DND-41 (cell line): Measurements from ENCODE around the gene PTPRR.

ENCODE experiments used
- ATAC-seq: fragments of 200-7000 bp; cut with Tn5 transposase; 3 replicates; pipeline ENCODE4 v1.9.1; 2021; ENCODE audit warnings: low read depth; ENCODE audit not compliant: insufficient read depth
- DNase-seq: peaks from one replicate; pipeline ENCODE4 v3.0.0-alpha.2; 2020
- H2AFZ ChIP-seq: 2 replicates; pipeline ENCODE4 v1.6.0; 2012; ENCODE audit warnings: low read depth, low read length
- H3K27ac ChIP-seq: 2 replicates; pipeline ENCODE4 v1.5.1; 2012; ENCODE audit warnings: low read length, inconsistent platforms
- H3K27me3 ChIP-seq: fragments of 200-600 bp; sonication (generic); 2 replicates; pipeline ENCODE4 v1.6.0; 2012; ENCODE audit warnings: low read length, mild to moderate bottlenecking, inconsistent platforms; ENCODE audit not compliant: insufficient read depth, poor library complexity
- H3K36me3 ChIP-seq: 2 replicates; pipeline ENCODE4 v1.5.1; 2012; ENCODE audit warnings: low read length, inconsistent platforms; ENCODE audit not compliant: insufficient read depth
- H3K4me1 ChIP-seq: 2 replicates; pipeline ENCODE4 v1.5.1; 2012; ENCODE audit warnings: mild to moderate bottlenecking, low read length; ENCODE audit not compliant: insufficient read depth
- H3K4me2 ChIP-seq: 2 replicates; pipeline ENCODE4 v1.6.0; 2012; ENCODE audit warnings: mild to moderate bottlenecking, moderate library complexity, low read length, inconsistent platforms; ENCODE audit not compliant: insufficient read depth
- H3K4me3 ChIP-seq, 2 experiments: fragments of 200-600 bp in 1 of 2; shearing (Covaris generic) in 1 of 2; 2 replicates each; pipeline ENCODE4 v1.5.1; 2012 to 2016; ENCODE audit warnings: inconsistent platforms in 2 of 2, low read length in 2 of 2, mild to moderate bottlenecking in 2 of 2, low read depth in 1 of 2, moderate library complexity in 1 of 2
- H3K79me2 ChIP-seq: 2 replicates; pipeline ENCODE4 v1.6.0; 2012; ENCODE audit warnings: low read length, inconsistent platforms; ENCODE audit not compliant: insufficient read depth
- H3K9ac ChIP-seq: 2 replicates; pipeline ENCODE4 v1.6.0; 2012; ENCODE audit warnings: low read depth, mild to moderate bottlenecking, inconsistent platforms, low read length, moderate library complexity
- H3K9me3 ChIP-seq: 2 replicates; pipeline ENCODE4 v1.5.1; 2012; ENCODE audit warnings: low read length, moderate library complexity, mild to moderate bottlenecking, inconsistent platforms; ENCODE audit not compliant: insufficient read depth, severe bottlenecking
- H4K20me1 ChIP-seq: 2 replicates; pipeline ENCODE4 v1.6.0; 2012; ENCODE audit warnings: low read length; ENCODE audit not compliant: insufficient read depth
- EZH2 ChIP-seq: IDR thresholded peaks from 3 replicates; pipeline ENCODE4 v1.6.1; 2012; ENCODE audit warnings: borderline replicate concordance, low read depth, mild to moderate bottlenecking, moderate library complexity, low read length, inconsistent platforms; ENCODE audit not compliant: severe bottlenecking
- TF ChIP-seq, protein P1 (sequence below): IDR thresholded peaks from 2 replicates; pipeline ENCODE4 v1.5.1; 2012; ENCODE audit warnings: borderline replicate concordance, low read length, moderate library complexity, mild to moderate bottlenecking; ENCODE audit not compliant: poor library complexity, severe bottlenecking; ENCODE audit errors: extremely low read depth

PTPRR gene

DNA sequence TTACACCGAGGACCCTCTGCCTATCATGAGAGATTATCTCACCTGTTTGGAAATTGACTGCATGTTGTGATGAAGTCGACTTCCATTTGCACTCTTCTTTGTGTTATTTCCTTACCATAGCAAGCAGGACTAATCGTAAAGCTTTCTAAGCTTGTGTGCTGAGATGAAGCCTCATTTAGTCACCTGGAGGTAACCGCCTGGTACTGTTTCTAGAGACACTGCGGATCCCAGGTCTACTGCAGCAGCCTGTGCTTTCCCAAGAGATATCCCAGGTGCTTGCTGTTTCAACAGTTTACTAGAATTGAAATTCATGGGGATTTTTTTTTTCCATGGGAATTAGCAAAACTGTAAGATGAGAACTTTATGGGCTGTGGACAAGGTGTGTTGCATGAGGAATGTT lies 131.8 kb downstream of the PTPRR start:
- TF ChIP-seq, protein P1, sequence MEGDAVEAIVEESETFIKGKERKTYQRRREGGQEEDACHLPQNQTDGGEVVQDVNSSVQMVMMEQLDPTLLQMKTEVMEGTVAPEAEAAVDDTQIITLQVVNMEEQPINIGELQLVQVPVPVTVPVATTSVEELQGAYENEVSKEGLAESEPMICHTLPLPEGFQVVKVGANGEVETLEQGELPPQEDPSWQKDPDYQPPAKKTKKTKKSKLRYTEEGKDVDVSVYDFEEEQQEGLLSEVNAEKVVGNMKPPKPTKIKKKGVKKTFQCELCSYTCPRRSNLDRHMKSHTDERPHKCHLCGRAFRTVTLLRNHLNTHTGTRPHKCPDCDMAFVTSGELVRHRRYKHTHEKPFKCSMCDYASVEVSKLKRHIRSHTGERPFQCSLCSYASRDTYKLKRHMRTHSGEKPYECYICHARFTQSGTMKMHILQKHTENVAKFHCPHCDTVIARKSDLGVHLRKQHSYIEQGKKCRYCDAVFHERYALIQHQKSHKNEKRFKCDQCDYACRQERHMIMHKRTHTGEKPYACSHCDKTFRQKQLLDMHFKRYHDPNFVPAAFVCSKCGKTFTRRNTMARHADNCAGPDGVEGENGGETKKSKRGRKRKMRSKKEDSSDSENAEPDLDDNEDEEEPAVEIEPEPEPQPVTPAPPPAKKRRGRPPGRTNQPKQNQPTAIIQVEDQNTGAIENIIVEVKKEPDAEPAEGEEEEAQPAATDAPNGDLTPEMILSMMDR = no peak
- TF ChIP-seq EZH2 = no peak
- no peak overlapping the region for H3K4me2 ChIP-seq
- no peaks in the 10 kb centered on the region for H3K9me3 ChIP-seq
- H3K27me3 ChIP-seq = no peaks in the 10 kb centered on the region
- H4K20me1 ChIP-seq = no peaks in the 10 kb centered on the region
- H3K4me1 ChIP-seq = no peaks in the 10 kb centered on the region
- no peak for ATAC-seq
- H3K27ac ChIP-seq = no peak overlapping the region
- DNase-seq = no peak
- H3K36me3 ChIP-seq = no peaks in the 10 kb centered on the region
- H2AFZ ChIP-seq = no peak overlapping the region
- no peak overlapping the region for H3K4me3 ChIP-seq
- H3K9ac ChIP-seq = no peak overlapping the region
- H3K79me2 ChIP-seq = no peaks in the 10 kb centered on the region

- H3K9me3 ChIP-seq = no peaks in the 10 kb centered on the region
- H3K79me2 ChIP-seq = no peaks in the 10 kb centered on the region
- no peaks in the 10 kb centered on the region for H4K20me1 ChIP-seq
- no peak overlapping the region for H3K4me2 ChIP-seq
- H3K36me3 ChIP-seq = no peaks in the 10 kb centered on the region
- no peak overlapping the region for H3K27ac ChIP-seq
- no peak for ATAC-seq
- TF ChIP-seq EZH2 = no peak
- TF ChIP-seq, protein P1 = no peak
- no peak for DNase-seq
- H3K4me1 ChIP-seq = no peaks in the 10 kb centered on the region
- H3K9ac ChIP-seq = no peak overlapping the region
- H3K27me3 ChIP-seq = no peaks in the 10 kb centered on the region
- no peak overlapping the region for H2AFZ ChIP-seq
- H3K4me3 ChIP-seq = no peak overlapping the region
These were observed 132.9 kb downstream of the PTPRR start for GRCh38 chr12:70787612-70788011.

- no peaks in the 10 kb centered on the region for H3K27me3 ChIP-seq
- no peak overlapping the region for H3K27ac ChIP-seq
- no peak for DNase-seq
- H3K4me2 ChIP-seq = no peak overlapping the region
- no peak overlapping the region for H3K4me3 ChIP-seq
- no peaks in the 10 kb centered on the region for H3K36me3 ChIP-seq
- TF ChIP-seq, protein P1 = no peak
- no peak for TF ChIP-seq EZH2
- no peak overlapping the region for H2AFZ ChIP-seq
- ATAC-seq = no peak
- no peak overlapping the region for H3K9ac ChIP-seq
- no peaks in the 10 kb centered on the region for H3K4me1 ChIP-seq
- no peaks in the 10 kb centered on the region for H3K79me2 ChIP-seq
- H4K20me1 ChIP-seq = no peaks in the 10 kb centered on the region
- no peaks in the 10 kb centered on the region for H3K9me3 ChIP-seq
These were observed 134.6 kb downstream of the PTPRR start for GRCh38 chr12:70785896-70786295.

GRCh38 chr12:70784042-70784668 lies 136.4 kb downstream of the PTPRR start:
- Histone ChIP-seq H3K27me3 (no peaks in the 10 kb centered on the region), H3K4me1 (no peaks in the 10 kb centered on the region), H3K36me3 (no peaks in the 10 kb centered on the region), H4K20me1 (no peaks in the 10 kb centered on the region), H2AFZ (no peak overlapping the region), H3K27ac (no peak overlapping the region), H3K79me2 (no peaks in the 10 kb centered on the region), H3K9ac (no peak overlapping the region), H3K9me3 (no peaks in the 10 kb centered on the region), H3K4me3 (no peak overlapping the region), H3K4me2 (no peak overlapping the region)
- TF ChIP-seq, protein P1 = no peak
- no peak for TF ChIP-seq EZH2
- ATAC-seq = no peak
- no peak for DNase-seq
